Bronchial epithelial cell (primary cell): Measurements from ENCODE around the gene OR51E1. TPM values are rescaled to one million over a fixed set of nuclear protein-coding genes. Genes with fewer than 3 reads are reported as not detected.

Experiments used
- DNase-seq: peaks from one replicate; pipeline ENCODE4 v3.0.0-alpha.2; 2010; ENCODE audit warnings: low read depth
- FAIRE-seq: peaks from 2 replicates; lab custom pipeline; 2011; peaks lifted over from hg19 to GRCh38; lab: Jason Lieb, UNC
- H3K27me3 ChIP-seq: 2 replicates; pipeline ENCODE4 v1.5.1; 2011; ENCODE audit warnings: low read length; ENCODE audit not compliant: control insufficient read depth, insufficient read depth
- H3K36me3 ChIP-seq: 2 replicates; pipeline ENCODE4 v1.5.1; 2011; ENCODE audit warnings: low read length; ENCODE audit not compliant: control insufficient read depth, insufficient read depth
- H3K4me3 ChIP-seq: 2 replicates; pipeline ENCODE4 v1.5.1; 2011; ENCODE audit warnings: mild to moderate bottlenecking, low read depth, low read length, control low read depth
- total RNA-seq: library from RNA; depleted of rRNA; stranded (reverse); fragments of >200 nt; gene quantifications from 2 replicates; pipeline ENCODE4 v1.2.1, GENCODE V29; 2014
- TF ChIP-seq, protein P1 (sequence below): IDR thresholded peaks from 2 replicates; pipeline ENCODE4 v1.5.1; 2011; ENCODE audit warnings: mild to moderate bottlenecking, moderate library complexity, low read length, control low read depth, inconsistent platforms; ENCODE audit not compliant: insufficient read depth, severe bottlenecking

Gene OR51E1
- total RNA-seq, 1 donor from 2014 or later = not detected

DNA sequence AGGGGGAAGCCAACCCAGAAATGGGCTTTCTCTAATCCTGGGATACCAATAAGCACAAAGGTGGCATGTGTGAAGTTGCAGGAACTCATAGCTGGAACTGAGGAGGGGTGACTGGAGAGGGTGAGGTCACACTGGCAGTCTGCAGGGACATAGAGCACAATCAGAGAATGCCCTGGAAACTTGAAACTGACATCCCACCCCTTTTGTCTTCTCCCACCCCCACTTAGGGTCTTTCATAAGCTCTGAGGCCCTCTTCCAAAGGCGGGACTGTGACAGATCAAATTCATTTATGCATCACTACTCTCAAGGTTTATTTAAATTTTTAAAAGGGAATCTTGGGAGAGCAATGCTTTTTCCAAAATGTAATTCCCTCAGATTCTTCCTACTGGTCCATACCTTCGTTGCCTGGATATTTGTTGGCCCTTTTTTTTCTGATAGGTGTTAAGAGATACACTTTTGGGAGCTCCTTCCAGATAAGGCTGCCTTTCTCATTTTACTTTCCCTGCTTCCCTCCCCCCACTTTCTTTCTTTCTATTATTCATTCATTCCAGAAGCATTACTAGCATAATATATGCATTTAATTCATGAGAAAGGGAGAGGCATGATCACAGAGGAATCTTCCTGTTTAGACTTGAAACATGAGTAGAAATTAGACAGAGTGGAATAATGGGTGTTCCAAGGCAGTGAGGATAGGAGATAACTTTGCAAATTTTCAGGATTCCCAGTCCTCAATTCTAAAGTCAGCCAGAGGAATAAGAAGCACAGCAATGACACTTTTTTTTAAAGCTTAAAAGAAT lies 39.0 kb downstream of the OR51E1 start:
- no peak for FAIRE-seq
- no peak overlapping the region for H3K4me3 ChIP-seq
- H3K27me3 ChIP-seq = no peaks in the 10 kb centered on the region
- peak; percentile 81 for DNase-seq
- TF ChIP-seq, protein P1, sequence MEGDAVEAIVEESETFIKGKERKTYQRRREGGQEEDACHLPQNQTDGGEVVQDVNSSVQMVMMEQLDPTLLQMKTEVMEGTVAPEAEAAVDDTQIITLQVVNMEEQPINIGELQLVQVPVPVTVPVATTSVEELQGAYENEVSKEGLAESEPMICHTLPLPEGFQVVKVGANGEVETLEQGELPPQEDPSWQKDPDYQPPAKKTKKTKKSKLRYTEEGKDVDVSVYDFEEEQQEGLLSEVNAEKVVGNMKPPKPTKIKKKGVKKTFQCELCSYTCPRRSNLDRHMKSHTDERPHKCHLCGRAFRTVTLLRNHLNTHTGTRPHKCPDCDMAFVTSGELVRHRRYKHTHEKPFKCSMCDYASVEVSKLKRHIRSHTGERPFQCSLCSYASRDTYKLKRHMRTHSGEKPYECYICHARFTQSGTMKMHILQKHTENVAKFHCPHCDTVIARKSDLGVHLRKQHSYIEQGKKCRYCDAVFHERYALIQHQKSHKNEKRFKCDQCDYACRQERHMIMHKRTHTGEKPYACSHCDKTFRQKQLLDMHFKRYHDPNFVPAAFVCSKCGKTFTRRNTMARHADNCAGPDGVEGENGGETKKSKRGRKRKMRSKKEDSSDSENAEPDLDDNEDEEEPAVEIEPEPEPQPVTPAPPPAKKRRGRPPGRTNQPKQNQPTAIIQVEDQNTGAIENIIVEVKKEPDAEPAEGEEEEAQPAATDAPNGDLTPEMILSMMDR = no peak
- H3K36me3 ChIP-seq = no peaks in the 10 kb centered on the region

DNA sequence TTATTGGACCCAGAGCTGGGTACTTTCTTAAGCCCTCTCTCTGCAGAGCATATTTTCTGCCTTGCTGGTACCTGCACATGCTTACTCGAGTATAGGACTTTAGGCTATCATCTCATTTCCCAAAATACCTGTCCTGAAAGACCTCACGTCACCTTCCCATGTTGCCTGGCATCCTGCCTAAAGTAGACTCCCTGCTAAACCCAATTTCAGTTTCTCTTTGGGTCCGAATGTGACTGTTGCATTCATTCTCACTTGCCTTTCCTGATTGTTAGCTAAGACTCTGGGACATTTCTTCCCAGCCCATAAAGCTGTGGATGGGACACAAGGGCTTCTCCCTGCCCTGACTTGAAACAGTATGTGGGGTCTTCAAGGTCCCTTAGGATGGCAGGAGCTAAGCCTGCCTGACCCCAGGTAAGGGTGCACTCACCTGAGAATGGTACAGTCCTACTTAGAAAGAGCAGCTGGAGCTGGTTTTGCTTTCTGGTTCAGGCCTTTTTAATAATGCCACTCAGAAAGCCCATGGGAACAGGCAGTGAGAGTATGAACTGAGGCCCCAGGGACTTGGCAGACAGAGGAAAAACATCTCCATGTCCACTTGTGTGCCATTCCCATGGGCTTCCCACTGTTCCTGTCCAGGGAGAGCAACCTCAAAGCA lies 41.0 kb downstream of the OR51E1 start:
- no peaks in the 10 kb centered on the region for H3K27me3 ChIP-seq
- TF ChIP-seq, protein P1 = no peak
- no peak for DNase-seq
- no peaks in the 10 kb centered on the region for H3K36me3 ChIP-seq
- no peak for FAIRE-seq
- H3K4me3 ChIP-seq = no peak overlapping the region

DNA sequence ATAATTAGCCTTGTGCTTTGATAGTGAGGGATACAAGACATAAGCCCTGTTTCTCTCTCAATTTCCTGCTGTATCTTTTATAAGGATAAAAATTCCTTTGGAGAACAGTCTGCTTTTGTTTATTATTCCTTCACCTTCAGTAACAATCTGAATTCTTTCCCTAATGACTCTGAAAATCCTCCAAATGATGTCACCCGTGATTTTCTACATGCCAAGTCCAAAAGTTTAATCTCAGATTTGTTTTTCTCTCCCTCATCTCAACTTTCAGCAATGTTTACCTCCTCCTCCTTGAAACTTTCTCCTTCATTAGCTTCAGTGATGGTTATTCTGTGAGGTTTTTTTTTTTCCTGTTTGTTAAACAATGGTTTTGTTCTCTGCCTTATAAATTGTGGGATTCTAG lies 51.7 kb downstream of the OR51E1 start:
- Histone ChIP-seq H3K27me3 (no peaks in the 10 kb centered on the region), H3K36me3 (no peaks in the 10 kb centered on the region), H3K4me3 (no peak overlapping the region)
- TF ChIP-seq, protein P1 = no peak
- FAIRE-seq = no peak
- DNase-seq = no peak

DNA sequence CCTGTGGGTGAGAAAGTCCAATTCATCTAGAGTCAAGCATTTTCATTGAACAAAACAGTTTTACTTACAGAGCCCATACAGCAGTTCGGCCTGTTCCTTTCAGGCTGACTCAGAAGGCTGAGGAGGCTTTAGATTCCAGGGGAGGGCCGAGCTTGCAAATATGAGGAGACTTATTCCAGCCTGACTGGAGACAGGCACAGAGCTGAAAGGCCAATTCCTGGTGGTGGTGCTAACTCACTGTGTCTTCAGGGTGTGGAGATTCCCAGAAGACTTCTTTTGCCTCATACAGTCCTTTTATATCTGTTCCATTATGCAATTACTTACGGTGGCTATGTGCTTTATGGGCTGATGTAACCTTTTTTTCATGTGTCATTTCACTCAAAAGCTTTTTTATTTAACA lies 53.8 kb downstream of the OR51E1 start, which contains the start of gene OR51E2:
Gene OR51E2, minus strand, starts transcription at position 269 of the 400 bp plus-strand sequence. CDS start 15,142 bp downstream, outside the sequence.
- H3K27me3 ChIP-seq = no peaks in the 10 kb centered on the region
- H3K4me3 ChIP-seq = no peak within 1 kb of the TSS
- FAIRE-seq (no peak), DNase-seq (peak; percentile 12)
- TF ChIP-seq, protein P1 = no peak
- H3K36me3 ChIP-seq = no peaks in the 10 kb centered on the region

DNA sequence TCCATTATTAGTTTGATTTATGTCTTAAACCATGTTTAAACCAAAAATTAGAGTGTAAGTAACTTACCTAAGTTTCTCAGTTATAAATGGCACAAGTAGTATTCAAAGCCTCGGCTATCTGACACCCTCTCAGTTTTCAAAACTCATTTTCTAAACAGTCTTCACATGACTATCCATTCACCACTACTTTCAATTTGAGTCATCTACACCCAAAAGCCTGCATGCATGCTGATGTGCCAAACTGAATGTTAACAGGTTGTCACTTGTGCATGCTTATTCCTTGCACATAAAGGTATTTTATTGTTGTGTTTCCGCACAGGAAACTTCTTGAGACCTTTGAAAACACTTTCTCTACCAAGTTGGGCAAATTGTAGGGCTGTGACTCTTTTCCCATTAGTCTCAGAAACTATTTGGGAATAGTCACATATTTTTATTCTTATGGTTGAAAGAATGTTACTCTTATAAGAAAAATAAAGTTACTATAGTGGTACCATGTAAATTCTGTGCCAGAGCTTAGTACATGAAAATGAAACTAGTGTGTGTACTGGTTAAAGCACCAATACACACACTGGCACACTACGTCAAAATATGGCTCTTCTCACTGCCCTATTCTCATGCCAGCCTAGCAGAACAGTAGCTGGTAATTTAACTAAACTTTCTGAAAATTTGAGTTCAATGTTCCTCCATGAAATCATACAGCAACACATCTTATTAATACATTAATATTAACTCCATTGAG lies 56.1 kb downstream of the OR51E1 start:
- FAIRE-seq = no peak
- no peak for DNase-seq

More for the DNA sequence above, 56.1 kb downstream of the OR51E1 start:
- TF ChIP-seq, protein P1 = no peak
- Histone ChIP-seq H3K4me3 (no peak overlapping the region), H3K27me3 (no peaks in the 10 kb centered on the region), H3K36me3 (no peaks in the 10 kb centered on the region)
